Measurements from ENCODE around the gene PLEKHN1.
A peak's percentile ranks its signal among the peaks of the same experiment; 100 is the strongest.
"Not testable (repeated sequence)": the region's sequence is repeated elsewhere in the genome, so short reads cannot be mapped to it uniquely, and the experiment has no call there.

PLEKHN1 gene

DNA sequence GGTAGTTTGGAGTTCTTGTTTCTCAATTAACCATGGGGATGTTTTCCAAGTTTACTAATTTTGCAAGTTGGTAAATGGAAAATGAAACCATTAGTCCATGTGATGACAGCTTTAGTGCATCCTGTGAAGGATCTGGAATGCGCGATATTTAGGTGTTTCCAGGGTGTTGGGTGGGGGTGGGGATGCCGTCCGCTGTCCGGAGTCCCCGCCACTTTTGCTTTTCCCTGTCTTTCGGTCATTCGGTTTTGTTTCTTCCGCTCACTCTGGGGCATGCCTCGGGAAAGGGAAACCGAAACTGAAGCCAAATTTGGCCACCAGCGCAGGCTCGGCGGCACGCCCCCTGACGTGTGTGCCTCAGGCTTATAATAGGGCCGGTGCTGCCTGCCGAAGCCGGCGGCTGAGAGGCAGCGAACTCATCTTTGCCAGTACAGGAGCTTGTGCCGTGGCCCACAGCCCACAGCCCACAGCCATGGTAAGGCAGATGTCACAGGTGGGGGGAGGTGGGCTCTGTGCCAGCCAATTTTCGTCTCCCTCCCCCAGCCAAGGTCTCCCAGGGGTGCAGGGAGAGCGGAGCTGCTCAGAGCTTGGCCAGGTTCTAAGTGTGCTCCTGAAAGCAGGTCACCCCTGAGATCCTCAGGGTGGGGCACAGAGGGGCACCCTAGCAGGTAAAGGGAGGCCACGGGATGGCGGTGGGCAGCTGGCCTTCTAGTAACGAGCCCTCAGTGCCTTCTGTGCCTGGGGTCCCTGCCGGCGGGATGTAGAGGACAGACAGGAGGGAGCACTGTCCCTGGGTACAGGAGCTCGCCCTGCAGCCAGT is 47.0 kb downstream of the PLEKHN1 start, which contains the start of gene ISG15:
Gene ISG15, plus strand, starts transcription at position 393 of the 817 bp plus-strand sequence. Its CDS starts 77 bp downstream, at position 470.
- DNase-seq = peak; percentile 89

DNA sequence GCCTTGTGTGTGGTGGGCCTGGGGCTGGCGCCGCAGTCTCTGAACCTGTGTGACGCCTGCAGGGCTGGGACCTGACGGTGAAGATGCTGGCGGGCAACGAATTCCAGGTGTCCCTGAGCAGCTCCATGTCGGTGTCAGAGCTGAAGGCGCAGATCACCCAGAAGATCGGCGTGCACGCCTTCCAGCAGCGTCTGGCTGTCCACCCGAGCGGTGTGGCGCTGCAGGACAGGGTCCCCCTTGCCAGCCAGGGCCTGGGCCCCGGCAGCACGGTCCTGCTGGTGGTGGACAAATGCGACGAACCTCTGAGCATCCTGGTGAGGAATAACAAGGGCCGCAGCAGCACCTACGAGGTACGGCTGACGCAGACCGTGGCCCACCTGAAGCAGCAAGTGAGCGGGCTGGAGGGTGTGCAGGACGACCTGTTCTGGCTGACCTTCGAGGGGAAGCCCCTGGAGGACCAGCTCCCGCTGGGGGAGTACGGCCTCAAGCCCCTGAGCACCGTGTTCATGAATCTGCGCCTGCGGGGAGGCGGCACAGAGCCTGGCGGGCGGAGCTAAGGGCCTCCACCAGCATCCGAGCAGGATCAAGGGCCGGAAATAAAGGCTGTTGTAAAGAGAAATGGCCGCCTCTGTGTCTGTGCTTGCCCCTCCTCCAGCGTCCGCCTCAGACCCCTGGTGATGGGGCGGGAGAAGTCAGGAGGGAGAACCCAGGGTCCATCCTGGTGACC is 47.8 kb downstream of the PLEKHN1 start:
- no peak for DNase-seq

- DNase-seq = no peak
Observed at GRCh38 chr1:1014799-1015681, 48.8 kb downstream of the PLEKHN1 start.

DNA sequence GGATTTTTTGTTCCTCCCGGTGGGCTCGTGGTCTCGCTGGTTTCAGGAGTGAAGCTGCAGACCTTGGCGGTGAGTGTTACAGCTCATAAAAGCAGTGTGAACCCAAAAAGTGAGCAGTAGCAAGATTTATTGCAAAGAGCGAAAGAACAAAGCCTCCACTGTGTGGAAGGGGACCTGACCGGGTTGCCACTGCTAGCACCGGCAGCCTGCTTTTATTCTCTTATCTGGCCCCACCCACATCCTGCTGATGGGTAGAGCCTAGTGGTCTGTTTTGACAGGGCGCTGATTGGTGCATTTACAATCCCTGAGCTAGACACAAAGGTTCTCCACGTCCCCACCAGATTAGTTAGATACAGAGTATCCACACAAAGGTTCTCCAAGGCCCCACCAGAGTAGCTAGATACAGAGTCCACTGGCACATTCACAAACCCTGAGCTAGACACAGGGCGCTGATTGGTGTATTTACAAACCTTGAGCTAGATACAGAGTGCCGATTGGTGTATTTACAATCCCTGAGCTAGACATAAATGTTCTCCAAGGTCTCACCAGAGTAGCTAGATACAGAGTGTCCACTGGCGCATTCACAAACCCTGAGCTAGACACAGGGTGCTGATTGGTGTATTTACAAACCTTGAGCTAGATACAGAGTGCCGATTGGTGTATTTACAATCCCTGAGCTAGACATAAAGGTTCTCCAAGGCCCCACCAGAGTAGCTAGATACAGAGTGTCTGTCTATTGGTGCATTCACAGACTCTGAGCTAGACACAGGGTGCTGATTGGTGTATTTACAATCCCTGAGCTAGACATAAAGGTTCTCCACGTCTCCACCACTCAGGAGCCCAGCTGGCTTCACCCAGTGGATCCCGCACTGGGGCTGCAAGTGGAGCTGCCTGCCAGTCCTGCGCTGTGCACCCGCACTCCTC is 51.4 kb downstream of the PLEKHN1 start:
- DNase-seq = not testable (repeated sequence)

GRCh38 chr1:1018321-1018685 is 52.0 kb downstream of the PLEKHN1 start:
- DNase-seq = not testable (repeated sequence)

DNA sequence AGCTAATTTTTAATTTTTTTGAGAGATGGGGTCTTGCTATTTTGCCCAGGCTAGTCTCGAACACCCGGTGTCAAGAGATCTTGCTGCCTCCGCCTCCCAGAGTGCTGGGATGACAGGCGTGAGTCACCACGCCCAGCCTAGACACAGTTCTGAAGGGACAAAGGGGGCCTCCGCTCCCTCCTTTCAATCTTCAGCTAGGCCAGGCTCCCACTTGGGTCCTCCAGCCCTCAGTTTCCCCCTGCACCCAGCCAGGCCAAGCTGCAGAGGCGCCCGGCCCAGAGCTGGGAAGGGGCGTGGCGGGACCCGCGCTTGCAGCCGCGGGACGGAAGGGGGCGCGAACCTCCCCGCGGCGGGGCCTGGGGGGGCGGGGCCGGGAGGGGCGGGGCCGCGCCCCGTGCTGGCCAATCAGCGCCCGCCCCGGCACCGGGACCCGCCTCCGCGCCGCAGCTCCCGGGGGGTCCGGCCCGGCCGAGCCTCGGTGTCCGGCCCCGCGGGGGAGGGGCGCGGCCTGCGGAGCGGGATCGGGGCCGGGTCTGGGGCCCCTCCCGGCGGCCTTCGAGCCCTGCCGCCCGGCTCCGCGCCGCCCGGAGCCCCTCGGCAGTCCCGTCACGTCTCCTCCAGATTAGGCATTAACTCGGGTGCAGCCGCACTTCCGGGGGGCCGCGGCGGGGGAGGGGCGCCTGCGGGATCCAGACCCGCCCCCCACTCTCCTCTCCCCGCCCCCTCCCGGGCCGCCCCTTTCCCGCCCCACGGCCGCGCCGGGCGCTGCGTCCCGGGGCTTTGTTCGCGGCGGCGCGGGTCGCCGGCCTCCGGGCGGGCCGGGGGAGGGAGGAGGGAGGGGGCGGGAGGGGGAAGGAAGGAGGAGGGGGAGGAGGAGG is 53.1 kb downstream of the PLEKHN1 start:
- peak; percentile 80 for DNase-seq

- no peak for DNase-seq
Observed at GRCh38 chr1:1020000-1020404, 53.7 kb downstream of the PLEKHN1 start, which contains the start of gene AGRN. TSS of gene AGRN (plus strand) at chr1:1020120. CDS start at chr1:1020173, 53 bp downstream.

DNA sequence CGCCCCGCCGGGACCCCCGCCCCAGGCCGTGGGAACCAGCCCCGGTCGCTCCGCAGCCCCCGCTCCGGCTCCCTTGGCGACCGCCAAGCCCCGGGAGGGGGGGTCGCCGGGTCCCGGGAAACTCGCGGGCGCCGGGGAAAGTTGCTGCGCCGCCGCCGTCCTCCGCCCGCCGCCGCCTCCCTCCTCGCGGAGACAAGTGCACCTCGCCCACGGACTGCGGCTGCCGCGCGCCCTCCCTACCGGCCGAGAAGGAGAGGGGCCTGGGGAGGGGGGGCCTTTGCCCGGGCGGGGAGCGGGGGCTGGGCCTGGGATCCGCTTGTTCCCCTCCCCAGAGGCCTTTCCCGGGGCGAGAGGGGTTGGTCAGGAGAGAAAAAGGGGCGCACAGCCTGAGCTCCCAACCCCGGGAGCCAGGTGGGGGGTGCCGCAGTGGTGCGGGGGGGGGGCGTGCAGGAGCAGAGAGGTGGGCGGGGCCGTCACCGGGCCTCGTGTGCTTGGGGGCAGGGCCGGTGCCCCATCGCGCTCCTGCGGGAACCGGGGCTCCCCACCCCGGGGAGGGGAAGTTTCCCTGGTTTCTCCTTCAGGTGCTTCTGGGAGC is 54.2 kb downstream of the PLEKHN1 start:
- DNase-seq = peak; percentile 58

- DNase-seq = no peak
Observed at GRCh38 chr1:1021010-1021919, 55.0 kb downstream of the PLEKHN1 start.

- DNase-seq = no peak
Observed at GRCh38 chr1:1021920-1022259, 55.6 kb downstream of the PLEKHN1 start.

DNA sequence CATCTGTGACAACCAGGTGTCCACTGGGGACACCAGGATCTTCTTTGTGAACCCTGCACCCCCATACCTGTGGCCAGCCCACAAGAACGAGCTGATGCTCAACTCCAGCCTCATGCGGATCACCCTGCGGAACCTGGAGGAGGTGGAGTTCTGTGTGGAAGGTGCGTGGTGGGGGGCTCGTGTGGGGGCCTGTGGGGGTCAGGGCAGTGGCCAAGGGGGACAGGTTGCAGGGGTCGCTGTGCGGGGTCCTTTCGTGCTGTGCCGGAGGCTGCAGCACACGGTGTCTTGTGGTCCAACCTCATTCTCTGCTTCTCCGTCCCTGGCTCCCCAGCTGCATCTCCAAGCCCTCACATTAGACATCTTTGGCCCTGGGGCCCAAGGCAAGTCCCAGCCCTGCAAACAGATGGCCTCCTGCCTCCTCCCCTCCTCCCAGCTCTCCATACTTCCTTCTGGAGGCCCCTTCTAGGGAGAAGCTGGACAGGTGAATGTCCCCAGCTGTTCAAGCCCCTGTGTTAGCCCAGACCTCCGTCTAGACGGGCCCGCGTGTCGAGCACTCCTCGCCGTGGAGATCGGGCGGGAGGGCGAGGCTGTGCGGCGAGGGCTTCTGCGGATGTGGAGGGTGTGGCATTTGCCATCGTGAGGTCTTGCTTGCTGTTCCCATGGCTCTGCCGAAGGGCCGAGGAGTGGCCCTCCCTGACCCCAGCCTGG is 56.2 kb downstream of the PLEKHN1 start:
- DNase-seq = no peak

GRCh38 chr1:1023700-1024099 is 57.4 kb downstream of the PLEKHN1 start:
- DNase-seq = no peak

DNA sequence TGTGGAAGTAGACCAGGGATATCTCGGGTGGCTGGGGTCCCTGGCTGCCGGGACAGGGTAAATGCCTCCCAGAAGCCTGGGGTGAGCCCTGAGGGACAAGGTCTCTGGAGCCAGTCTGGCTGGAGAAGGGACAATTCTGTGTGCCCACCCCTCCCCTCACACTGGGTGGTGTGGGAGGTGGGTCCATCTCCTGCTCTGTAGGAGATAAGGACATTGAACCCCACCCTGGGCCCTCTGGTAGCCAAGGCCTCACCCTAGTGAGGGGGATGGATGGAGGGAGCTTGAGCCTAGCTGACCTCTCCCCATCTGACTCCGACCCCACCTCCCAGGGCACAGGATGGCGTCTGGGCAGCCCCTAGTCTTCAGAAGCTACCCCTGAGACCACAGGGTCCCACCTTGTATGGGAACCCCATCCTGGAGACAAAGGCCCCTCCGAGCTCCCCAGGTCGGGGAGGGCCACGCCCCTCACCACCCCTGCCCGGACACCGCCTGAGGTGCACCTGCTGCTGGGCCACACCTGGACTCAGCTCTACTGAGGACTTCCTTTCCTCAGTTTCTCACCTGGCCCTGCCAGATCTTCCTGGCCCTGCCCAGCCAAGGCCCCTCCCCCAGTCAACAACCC is 58.0 kb downstream of the PLEKHN1 start:
- DNase-seq = no peak

DNA sequence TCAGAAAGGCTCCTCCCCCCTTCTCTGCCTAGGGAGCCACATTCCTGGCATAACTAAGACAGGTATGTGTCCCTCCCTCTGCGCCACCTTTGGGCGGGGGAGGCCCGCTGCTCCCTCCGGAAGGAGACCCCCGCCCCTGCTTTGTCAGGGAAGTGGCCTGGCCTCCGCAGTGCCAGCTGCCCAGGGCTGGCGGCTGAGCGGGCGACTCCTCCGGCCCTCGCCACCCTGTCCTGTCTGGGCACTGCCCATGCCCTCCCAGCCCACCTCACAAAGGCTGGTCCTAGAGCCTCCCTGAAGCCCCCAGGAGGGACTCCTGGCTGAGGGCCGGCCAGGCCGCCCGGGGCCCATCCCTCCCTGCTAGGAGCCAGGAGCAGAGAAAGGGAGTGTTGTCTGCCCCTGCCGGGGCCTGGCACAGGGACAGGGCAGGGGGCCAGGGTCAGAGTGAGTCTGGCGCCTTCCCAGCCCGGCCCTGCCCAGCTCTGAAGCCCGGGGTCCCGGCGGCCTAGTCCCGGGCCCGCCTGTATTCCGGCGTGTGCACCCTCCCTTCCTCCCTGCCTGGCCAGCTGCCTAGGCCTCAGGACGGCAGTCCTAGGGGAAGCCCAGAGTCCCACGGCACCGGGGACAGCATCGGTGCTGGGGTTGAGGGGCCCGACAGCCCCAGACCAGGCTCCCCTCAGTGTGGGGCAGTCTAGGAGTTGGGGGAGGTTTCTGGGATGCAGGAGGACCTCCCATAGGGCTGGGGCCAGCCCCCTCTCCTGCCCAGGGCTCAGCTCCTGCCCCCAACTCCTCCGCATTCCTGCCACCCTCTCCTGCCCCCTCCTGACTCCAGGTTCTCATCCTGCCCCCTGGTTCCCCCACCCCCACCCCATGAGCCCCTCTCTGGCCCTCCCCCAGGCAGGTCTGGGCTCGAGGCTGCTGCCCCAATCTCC is 58.8 kb downstream of the PLEKHN1 start:
- no peak for DNase-seq

Data from activated CD8-positive, alpha-beta memory T cell treated with anti-CD3 and anti-CD28 coated beads, Interleukin-2, amount 50 U/mL, for 4 hours (primary cell).